Islet of Langerhans (tissue), 1 donor: ENCODE measurements around the gene FADS2.
A peak's percentile ranks its signal among the peaks of the same experiment; 100 is the strongest.

ENCODE experiments used
- FAIRE-seq: peaks from one replicate; lab custom pipeline; 2011; peaks lifted over from hg19 to GRCh38; lab: Jason Lieb, UNC

The FADS2 gene

DNA sequence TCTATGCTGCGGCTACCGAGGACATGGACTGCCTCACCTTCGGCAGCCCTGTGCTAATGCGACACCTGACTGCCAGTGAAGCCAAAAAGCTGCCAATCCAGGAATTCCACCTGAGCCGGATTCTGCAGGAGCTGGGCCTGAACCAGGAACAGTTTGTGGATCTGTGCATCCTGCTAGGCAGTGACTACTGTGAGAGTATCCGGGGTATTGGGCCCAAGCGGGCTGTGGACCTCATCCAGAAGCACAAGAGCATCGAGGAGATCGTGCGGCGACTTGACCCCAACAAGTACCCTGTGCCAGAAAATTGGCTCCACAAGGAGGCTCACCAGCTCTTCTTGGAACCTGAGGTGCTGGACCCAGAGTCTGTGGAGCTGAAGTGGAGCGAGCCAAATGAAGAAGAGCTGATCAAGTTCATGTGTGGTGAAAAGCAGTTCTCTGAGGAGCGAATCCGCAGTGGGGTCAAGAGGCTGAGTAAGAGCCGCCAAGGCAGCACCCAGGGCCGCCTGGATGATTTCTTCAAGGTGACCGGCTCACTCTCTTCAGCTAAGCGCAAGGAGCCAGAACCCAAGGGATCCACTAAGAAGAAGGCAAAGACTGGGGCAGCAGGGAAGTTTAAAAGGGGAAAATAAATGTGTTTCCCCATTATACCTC is 32.1 kb upstream of the FADS2 start:
- no peak for FAIRE-seq

GRCh38 chr11:61797263-61797944 is 30.7 kb upstream of the FADS2 start:
- peak; percentile 36 for FAIRE-seq

DNA sequence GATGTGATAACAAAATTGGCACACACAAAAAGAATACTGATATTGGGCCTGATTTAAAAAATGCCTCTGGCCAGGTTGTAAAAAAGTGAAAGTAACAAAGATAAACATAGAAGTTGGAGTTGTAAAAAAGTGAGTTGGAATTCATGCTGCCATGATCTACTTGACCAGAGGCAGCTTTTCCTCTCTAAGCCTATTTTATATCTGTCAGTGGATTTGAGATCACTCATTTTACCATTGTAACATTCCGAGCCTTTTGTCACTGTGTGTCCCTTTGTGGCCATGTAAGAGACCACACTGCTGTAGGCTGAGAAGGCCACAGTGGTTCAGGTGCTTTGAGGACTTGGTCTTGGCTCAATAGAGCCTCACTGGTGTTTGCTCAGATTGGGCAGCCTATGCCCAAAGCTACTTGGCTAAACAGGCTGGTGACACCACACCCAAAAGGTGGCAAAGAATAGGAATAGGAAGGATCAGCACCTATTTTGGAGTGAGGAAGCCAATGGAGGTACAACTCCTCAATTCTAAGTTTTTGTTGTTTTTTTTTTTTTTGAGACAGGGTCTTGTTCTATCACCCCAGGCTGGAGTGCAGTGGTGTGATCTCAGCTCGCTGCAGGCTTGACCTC is 28.3 kb upstream of the FADS2 start:
- no peak for FAIRE-seq

- FAIRE-seq: no peak
Observed at GRCh38 chr11:61800331-61801281, 27.5 kb upstream of the FADS2 start.

- FAIRE-seq: no peak
Observed at GRCh38 chr11:61802605-61803004, 25.5 kb upstream of the FADS2 start.

- FAIRE-seq: no peak
Observed at GRCh38 chr11:61803889-61804647, 24.0 kb upstream of the FADS2 start.

DNA sequence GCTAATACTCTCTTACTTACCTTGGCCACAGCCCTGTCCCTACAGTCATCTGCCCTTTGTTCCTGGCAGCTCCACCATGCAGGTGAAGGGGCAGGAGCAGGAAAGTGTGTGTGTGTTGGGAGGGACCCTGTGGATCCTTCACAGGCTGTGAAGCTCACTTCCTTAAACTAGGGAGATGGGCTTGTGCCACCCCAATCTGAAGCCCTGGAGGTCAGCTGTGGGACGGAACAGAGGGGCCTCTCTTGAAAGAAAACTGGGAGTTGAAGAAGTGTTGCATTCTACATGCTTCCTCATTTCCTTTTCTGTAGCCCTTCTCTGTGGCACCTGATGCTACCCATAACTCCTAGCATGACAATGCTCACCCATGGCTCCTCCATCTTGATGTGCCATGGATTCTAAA is 23.0 kb upstream of the FADS2 start:
- FAIRE-seq: no peak

DNA sequence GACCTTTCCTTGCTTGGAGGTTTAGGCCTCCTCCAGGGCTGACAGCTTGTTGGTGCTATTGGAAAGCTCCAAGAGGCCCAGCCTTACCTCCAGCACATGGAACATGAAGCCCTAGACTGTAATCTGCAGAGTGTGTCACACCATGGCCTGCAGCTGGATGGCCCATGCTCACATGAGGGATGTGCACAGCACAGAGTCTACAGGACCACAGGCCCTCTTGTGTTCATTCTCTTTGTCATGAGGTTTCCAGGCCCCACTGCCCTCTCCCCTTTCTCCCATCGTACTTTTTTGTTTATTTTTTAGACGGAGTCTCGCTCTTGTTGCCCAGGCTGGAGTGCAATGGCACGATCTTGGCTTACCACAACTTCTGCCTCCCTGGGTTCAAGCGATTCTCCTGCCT is 21.3 kb upstream of the FADS2 start:
- no peak for FAIRE-seq

- FAIRE-seq: no peak
Observed at GRCh38 chr11:61810671-61811175, 17.4 kb upstream of the FADS2 start.

- no peak for FAIRE-seq
Observed at GRCh38 chr11:61811831-61812230, 16.3 kb upstream of the FADS2 start.

- FAIRE-seq: no peak
Observed at GRCh38 chr11:61812736-61813411, 15.2 kb upstream of the FADS2 start.

GRCh38 chr11:61814247-61814957 is 13.7 kb upstream of the FADS2 start:
- no peak for FAIRE-seq

GRCh38 chr11:61814958-61815789 is 12.9 kb upstream of the FADS2 start:
- no peak for FAIRE-seq

DNA sequence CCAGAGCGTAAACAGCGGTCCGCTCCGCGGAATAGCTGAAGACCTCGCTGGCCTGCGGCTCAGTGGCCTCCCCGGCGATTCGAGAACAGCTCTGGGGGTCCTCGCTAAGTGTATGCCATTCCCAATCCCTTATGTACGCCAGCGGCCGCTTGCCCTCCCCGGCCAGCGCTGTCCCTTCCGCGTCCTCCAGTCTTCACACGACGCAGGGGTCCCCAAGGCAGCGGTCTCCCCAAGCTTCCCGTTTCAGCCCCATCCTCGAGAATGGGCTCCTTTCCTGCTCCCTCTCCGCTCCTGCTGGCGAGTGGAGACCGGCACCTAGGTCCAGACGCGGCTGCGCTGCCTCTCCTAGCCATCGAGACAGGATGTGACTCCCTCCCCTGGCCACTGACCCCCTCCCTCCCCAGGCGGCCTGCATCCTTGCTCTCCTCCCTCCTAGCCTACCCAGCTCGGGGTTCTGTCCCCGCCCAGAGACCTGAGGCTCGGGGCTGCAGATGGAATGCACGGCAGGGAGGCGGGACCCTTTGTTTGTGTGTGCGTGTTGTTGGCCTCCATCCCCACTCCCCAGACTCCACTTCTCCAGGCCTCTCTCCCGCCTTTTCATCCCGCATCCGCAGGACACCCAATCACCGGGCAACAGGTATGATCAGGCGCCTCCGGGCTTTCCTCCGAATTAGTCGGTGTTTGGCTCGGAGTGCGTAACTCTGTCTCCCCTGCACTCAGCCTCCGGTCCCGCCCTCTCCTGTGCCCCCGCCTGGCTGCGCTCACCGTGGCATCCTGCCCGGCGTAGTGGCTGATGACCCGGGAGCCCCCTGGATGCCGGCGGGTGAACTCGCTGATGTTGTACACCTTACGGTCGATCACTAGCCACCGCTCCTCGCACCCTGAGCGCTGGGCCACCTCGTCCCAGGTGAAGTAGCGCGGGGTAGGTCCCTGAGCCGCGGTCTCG is 12.0 kb upstream of the FADS2 start:
- FAIRE-seq: no peak

DNA sequence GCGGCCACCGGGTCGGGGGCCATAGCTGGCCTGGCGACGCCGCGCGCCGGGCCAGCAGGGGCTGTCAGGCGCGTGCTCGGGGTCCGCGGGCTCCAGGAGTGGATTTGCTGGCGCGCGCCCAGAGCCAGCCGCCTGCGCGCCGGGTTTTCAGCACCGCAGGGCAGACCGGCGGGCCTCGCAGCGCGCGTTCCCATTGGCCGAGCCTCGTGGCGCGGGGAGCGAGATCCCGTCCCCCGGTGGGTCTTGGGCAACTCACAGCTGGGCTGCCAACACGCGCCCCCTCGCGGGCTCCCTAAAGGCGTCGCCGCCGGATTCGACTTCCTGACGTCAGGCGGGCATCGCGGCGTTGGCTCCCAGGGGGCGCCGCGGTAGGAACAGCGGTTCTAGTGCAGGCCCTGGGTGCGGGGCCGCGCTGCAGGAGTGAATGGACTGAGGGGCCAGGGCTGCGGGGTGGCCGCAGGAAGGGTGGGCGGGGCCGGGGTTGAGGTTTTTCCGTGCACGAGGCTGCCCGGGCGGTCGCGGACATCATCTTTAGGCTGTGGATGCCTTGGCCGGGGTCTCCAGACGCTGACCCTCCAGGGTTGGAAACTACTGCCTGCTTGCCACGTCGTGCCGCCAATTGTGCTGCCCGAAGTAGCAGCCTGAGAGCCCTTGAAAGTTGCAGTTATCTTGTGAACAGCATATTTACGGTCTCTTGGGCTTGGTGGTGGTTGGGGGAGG is 11.2 kb upstream of the FADS2 start, which contains the start of gene FADS1:
Gene FADS1 (minus strand): TSS at position 268 of the 720 bp plus-strand sequence. CDS start 74 bp downstream, at position 194.
- no peak for FAIRE-seq

GRCh38 chr11:61817471-61818202 is 10.5 kb upstream of the FADS2 start:
- no peak for FAIRE-seq

DNA sequence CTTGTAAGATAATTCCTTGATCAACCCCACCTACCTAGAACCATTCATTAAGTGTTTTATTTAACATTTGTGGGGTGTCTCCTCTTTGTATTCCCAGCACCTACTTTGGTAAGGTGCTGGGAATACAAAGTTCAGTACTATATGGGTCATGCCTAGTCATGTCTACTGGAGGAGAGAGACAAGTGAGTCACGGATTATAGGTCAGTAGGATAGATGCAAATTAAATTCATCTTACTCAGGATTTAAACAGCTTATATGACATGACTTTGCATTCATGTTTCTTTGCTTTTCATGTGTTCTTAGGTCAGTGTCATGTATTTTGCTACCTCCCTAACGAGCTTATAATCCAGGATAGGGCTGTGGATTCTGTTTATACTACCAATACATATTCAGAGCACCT is 7.9 kb upstream of the FADS2 start:
- FAIRE-seq: no peak
